Measurements from ENCODE around the gene S100A14.

S100A14 gene

DNA sequence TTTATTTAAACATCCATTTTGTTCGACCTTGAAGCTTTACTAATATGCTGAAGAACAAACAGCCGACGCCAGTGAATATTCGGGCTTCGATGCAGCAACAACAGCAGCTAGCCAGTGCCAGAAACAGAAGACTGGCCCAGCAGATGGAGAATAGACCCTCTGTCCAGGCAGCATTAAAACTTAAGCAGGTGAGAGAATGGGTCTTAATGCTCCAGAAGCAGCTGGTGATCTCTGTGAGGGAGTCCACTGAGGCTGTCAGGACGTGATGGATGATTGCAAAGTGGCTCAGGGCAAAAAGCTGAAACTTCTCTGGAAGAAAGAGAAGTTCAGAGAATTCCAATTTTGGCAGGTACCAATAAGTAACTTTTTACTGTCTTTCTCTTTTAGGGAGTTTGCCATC lies 22.1 kb upstream of the S100A14 start:
- DNase-seq = peak; percentile 5 to 17

DNA sequence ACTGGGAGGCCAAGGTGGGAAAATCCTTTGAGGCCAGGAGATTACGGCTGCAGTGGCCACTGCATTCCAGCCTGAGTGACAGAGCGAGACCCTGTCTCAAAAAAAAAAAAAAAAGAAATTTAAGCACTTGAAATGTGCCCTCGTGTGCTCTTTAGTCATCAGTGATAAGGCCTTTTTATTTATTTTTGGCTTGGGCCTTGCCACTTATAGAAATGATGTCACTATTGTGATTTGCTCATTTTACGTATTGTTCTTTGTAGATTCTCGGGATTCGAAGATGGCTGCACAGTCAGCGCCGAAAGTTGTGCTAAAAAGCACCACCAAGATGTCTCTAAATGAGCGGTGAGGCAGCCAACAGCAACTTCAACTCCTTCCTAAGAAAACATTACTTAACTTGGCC lies 20.2 kb upstream of the S100A14 start:
- no peak for DNase-seq

DNA sequence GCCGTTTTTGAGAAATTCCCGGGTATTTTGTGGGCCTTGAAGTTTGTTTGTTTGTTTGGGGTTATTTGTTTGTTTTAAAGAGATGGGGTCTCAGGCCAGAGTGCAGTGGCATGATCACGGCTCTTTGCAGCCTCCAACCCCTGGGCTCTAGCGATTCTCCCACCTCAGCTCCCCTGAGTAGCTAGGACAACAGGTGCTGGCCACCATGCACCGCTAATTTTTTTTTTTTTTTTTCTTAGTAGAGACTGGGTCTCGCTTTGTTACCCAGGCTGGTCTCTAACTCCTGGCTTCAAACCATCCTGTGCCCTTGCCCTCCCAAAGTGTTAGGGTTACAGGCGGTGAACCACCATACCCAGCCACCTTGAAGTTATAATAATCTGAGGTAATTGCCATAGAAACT lies 19.7 kb upstream of the S100A14 start:
- DNase-seq = no peak

DNA sequence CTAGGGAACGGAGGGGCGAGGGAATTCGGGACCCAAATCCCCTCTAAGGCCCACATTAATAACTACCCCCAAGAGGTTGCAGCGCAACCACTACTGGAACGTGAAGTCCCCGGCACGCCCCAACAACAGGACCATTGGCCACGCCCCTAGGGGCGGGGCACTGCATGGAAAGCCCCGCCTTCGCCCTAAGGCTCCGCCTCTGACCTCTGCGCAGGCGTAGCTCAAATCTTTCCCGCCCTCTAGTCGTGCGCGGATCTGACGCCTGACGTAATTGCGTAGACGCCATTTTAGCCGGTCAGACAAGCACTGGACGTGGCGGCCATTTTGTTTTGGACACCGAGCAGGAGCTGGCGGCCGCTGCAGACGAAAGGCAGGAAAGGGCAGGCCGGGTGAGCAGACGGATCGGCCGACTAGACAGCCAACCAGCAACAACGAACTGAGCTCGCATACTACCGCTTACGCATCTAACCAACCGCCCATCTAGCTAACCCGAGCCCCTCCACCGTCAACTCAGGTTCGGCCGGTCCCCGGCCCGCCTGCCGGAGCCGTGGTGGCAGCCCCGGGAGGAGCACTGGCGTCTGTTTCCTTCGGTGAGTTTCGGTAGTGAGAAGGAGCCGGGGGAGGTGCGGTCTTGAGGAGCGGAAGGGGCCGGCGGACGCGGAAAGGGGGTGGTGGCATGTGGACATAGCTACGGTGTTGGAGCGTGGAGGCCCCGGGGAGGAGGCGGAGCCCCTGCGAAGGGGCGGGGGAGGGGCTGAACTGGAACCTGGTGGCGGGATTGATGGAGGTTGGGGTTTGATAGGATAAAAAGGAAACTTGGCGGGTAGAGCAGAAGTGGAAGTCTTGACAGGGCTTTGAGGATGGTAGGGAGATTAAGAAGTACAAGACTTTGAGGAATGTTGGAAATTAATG lies 17.9 kb upstream of the S100A14 start, which contains the start of gene CHTOP:
Gene CHTOP (plus strand): TSS at position 313 of the 912 bp plus-strand sequence. CDS start 2,523 bp downstream, outside the sequence.
- DNase-seq = peak; percentile 84 to 95

DNA sequence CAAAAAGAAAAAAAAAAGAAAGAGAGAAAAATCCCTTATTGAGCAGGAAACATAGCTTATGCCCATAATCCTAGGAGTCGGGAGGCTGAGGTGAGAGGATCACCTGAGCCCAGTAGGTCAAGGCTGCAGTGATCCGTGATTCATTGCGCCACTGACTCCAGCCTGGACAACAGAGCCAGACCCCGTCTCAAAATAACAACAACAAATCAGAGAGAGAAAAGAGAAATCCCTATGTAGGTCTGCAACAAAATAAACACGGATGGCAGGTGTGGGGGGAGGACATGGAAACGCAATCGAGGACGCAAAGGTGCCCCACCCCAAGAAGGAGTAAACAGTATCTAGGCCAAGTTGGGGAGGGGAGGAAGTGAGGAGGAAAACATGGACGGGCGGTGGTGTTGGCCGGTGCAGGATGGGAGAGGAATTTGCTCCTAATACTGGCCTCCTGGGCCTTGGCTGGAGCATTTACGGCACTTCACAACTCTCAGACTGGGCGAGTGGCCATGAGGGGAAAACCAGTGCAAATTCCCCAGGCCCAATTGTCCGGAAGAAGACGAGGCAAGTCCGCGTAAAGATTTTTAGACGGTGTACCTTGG lies 17.1 kb upstream of the S100A14 start:
- DNase-seq = no peak

DNA sequence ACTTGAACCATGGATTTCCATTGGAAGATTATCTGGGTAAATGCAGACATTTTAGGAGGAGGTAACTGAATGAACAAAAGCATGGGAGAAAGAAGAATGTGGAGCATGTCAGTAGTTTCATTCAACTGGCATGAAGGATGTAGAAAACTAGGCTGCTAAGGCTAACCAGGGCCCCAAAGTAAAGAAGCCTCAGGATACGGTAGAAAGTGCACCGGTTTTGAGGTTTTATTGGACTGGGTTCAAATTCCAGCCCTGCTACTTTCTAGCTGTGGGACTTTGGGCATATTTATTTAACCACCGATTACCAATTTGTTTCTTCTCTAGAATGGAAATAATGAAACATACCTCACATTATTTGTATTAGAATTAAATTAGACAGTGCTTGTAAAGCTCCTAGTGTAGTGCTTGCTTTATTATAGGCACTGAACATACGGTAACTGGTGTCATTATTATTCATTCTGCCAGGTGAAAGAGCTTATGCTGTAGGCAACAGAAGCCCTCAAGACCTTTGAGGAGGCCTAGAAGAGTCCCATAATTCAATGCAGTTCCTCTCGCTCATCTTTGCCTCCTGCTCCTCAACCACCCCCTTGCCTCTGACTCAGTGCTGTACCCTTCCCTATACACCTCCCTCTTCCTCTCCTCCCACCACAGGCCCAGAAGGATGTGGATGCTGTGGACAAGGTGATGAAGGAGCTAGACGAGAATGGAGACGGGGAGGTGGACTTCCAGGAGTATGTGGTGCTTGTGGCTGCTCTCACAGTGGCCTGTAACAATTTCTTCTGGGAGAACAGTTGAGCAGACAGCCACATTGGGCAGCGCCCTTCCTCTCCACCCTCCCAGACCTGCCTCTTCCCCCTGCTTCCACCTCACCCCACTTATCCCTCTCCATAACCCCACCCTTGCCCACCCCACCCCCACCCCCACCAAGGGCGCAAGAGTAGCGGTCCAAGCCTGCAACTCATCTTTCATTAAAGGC lies 15.2 kb upstream of the S100A14 start:
- peak; percentile 60 to 85 for DNase-seq

DNA sequence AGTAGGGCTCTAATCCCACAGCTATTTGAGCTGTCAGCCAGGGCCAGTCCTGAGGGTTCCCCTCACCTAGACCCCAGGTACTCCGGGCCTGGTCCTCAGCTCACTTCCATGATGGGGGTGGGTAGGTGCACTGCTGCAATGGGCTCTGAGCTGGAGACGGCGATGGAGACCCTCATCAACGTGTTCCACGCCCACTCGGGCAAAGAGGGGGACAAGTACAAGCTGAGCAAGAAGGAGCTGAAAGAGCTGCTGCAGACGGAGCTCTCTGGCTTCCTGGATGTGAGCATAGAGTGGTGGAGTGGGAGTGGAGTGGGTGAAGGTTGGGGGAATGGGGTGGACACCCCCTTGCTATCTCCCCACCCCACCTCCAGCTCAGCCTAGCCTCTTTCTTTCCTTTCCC lies 14.3 kb upstream of the S100A14 start:
- DNase-seq = no peak

DNA sequence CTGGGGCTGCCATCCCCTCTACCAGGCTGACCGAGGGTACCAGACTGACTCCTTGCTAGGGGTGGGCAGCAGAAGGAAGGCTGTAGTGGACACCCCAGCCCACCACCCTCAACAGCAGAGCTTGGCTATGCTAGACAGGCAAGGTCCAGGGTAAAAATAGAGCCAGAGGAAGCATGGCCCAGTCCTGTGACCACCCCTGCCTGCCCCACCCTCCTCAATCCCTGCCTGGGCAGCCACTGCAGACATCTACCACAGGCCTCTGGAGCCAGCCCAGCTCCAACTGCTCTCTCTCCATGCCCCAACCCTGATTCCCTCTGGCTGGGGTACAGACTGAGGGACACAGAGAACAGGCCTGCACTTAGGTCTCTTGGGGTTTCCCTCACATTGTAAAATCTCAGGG lies 13.8 kb upstream of the S100A14 start:
- DNase-seq = peak in 1 of 2 experiments; percentile 37

DNA sequence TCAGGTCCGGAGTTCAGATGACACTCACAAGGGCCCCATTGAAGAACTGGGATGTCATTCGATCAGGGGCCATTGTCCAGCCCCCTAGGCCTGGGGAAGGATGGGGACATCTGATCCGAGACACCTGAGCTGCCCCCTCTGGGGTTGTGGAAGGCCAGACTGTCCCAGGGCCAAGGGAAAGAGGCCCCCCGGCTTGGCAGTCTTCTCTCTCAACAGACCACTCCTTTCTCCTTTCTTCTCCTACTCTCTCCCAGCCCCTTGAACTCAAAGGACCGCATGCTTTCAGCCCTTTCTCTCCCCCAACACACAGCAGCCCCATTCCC lies 13.2 kb upstream of the S100A14 start:
- no peak for DNase-seq

DNA sequence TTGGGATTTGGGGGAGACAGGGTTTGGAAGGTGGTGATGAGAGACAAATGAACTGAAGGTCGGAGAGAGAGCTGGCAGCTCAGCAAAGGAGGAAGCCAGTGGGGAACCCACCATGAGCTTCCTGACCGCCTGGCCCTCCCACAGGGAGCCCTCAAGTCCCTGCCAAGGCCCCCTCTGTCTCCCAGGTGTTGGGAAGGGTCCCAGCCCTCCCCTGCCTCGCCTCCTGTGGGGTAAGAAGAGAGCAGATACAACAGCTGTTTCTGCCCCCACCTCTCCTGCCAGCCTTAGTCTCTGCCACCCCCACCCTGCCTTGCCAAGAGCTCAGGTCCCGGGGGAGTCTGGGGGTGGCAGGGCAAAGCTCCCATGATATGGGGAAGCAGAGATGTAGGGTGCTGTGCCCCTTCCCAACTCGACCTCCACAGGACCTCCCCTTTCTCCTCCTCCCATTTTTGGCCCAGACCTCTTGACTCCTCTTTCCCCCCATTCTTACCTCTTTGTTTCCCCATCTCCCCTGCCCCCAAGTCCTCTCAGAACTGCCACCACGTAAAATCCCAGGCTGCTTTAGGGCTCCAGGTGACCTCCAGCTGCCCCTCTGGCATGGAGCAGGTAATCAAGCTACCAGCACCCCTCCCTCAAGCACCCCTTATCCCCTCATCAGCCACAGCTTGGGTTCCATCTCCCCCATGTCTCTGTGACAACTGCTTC lies 12.7 kb upstream of the S100A14 start:
- peak in 1 of 2 experiments; percentile 38 for DNase-seq

DNA sequence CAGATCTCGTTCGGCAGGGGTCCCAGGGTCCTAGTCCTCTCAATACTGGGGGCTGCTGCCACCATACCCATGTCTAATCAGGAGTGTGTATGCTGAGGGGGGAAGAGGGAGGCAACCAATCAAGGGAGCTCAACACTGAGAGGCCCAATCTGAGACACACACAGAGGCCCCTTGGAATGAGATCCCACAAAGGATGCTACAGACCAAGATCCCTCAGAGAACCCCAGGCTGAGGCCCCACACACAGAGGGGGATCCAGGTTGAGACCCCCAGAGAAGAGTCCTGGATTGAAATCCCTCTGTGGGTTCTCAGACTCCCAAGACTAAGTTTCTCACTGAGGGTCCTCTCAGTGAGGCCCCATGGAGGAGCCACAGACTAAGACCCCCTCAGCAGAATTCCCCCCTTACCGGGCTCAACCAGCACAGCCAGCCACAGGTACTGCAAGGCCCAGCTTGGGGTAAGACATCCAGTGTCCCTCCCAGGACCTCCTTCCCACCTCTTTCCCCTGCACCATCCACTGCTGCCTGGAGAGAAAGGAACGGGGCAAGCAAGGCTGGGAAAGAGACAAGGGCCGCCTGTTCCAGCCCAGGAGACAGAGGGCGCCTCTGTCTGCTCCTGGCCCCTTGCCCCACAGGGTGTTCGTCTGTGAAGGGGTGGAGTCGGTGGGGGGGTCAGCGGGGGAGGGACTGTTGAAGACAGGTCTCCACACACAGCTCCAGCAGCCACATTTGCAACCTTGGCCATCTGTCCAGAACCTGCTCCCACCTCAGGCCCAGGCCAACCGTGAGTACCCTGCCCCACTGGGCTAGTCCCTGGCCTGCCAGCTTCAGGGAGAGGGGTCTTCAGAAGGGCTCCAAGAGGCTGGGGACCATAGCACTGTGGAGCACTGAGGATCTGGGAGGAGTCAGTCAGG lies 11.8 kb upstream of the S100A14 start, which contains the start of gene S100A1:
Gene S100A1 (plus strand): TSS at position 720 of the 912 bp plus-strand sequence. CDS start 2,088 bp downstream, outside the sequence.
- DNase-seq = no peak

DNA sequence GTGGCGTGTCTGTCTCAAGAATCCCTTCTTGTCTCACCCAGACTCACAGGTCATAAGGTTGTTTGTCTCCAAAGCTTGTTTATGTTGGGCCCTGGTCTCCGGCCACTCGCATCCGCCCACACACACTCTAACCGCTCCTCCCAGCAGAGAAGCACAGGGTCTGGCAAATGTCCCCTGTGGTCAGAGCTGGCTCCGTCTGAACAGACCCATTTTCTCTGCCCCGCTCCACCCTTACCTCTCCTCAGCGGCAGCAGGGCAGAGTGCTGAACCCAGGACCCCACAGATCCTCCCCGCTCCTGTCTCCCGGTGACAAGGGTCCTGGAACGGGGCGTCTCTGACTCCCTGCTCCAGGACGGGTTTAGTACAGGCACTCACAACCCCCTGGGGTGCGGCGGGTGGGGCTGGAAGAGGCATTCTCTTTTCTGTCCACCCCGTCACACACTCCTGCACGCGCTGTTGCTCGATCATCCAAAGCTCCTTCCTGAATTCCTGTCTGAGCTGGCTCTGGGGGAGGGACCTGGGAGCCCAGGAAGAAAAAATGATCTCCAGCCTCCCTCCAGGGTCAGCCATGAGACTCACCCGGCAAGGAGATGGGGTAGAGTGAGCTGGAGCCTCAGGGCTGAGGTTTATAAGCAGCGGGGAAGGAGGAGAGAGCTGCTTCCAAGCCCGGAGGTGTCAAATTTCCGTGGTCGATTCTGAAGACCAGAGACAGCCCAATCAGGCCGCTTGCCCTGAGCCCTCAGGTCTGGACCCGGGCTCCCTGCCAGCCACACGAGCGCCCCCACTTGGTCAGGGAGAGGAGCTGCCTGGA lies 11.0 kb upstream of the S100A14 start, which contains the start of gene S100A13:
Gene S100A13 (minus strand): TSS at position 602 of the 811 bp plus-strand sequence. CDS start 1,033 bp downstream, outside the sequence.
- peak; percentile 63 to 85 for DNase-seq

DNA sequence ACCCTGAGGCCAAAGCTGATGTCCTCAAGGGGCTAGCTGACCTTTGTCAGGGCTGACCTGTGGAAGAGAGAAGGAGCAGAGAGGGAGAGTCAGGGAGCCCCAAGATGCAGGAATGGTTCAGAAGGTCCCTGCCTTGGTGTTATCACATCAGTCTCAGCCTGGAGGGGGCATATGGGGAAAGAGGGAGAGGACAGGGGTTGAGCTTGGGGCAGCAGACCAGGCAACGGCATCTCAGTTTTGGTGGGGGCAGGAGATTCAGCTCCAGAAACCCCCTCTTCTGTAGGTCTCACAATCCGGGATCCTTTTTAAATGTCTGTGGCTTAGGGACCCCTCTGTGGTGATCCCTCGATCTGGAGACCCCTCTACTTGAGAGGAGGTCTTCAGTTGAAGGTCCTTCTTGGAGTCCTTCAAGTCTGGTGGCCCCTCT lies 10.4 kb upstream of the S100A14 start:
- no peak for DNase-seq

DNA sequence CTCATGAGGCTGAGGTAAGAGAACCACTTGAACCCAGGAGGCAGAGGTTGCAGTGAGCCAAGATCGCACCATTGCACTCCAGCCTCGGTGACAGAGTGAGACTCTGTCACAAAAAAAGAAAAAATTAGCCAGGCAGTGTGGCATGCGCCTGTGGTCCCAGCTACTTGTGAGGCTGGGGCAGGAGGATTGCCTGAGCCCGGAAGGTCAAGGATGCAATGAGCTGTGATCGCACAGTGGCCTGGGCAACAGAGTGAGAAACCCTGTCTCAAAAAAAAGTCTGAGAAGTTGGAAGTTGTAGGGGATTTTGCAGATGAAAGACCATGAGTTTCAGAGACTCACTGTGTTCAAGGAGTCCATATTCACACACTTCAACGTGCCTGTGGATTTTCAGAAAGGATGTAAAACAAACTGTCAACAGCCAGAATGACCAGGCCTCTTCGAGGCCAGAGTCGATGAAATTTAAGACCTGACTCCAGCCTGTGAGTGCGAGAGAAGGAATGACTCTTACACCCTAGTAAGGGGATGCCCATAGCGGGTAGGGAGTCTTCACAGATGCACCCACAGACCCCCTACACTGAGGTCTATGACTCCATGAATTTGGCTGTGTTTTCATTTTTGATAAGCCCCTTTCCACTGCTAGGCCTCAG lies 9.0 kb upstream of the S100A14 start:
- no peak for DNase-seq

DNA sequence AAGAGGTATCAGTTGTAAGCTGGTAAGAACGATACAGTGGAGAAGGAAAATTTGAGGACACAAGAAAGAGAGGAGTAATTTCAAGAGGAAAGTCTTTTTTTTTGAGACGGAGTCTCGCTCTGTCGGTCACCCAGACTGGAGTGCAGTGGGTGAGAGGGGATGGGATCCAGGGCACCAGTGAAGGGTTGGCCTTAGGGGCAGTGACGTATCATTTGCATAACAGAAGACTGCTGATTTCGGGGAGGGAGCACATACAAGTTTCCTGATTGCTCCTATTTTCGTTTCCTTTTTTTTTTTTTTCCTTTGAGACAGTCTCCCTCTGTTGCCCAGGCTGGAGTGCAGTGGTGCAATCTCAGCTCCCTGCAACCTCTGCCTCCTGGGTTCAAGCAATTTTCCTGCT lies 7.0 kb upstream of the S100A14 start:
- no peak for DNase-seq

DNA sequence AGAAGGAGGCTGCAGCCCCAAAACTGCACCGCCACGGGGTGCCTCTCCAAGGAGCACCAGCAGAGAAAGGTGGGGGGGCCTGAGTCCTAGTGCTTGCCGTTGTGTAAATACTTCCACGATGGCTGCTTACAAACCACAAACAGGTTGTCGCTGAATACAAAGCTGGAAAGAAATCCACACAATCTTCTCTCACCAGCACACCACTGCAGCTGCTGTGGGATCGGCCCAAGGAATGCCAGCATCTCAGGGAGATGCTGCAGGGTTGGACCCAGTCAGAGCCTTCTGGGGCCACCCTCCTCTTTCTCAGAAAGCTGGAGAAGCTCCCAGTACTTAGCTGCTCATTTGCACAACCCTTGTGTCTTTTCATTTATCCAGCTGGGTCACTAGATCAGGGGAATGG lies 3.0 kb upstream of the S100A14 start:
- no peak for DNase-seq

DNA sequence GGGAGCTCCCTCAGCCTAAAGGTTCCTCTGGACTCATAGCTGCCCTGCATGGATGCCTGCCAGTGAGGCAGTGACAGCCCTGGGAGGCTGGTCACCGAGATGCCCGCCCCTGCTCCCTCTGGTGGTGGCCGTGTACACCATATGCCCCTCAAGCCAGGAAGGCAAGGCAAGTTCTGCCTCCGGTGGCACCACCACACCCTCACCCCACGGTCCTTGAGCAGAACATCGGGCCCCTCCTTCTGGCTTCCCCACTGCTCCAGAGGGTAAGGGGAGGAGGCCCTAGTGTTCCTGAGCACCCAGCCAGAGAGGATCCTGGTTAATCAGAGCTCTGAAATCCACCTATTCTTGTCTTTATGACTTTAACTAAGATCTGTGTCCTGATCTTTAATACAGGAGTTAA lies 1.5 kb upstream of the S100A14 start:
- peak; percentile 47 to 65 for DNase-seq

DNA sequence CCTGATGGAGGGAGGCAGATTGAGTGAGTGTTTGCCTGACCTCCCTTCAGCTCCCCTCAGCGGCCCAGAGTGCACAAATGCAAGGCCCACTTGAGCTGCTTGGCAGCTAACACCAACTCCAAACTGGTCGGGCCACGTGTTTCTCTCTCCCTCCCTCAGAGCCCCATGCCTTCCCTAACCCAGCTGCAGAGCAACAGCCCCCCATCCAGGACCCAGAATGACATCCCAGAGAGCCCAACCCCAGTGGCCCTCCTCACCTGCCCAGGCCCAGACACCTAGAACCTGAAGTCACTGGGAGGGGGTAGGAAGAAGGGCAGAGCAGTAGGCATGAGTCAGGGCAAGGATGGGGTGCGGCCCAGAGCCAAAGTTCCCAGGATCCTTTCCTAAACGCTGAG lies 789 bp upstream of the S100A14 start:
- no peak for DNase-seq

DNA sequence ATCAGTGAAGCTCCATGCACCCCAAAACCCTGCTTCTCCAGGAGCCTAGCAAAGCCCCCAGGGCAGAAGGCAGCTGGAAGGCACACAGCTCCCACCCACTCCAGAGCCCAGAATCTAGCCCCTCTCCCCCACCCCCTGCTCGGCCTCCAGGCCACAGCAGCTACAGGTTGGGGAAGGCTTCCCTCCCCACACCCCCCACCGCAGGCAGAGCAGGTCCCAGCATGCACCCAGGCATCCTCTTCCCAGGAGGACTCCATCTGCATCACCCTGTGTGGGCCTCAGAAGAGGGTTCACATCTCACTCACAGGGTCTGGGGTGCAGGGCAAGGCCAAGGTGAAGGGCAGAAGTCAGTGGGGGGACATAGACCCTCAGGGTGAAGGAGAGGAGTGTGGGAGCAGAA lies 719 bp downstream of the S100A14 start:
- DNase-seq = no peak

DNA sequence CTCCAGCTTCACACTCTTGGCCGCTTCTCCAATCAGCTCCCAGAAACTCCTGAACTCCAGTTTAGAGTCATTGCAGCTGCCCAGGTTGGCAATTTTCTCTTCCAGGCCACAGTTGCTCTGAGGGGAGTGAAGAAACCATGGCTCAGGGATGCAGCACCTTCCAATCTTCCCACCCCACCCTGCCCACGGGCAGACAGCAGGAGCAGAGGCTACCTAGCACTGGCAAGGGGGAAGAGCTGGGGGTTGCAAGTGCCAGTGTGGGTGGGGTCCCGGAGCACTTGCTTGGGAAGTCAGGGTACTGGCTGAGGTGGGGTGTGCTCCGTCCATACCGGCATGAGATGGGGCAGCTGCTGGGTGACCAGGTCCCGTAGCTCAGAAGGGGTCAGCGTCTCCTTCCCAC lies 1.2 kb downstream of the S100A14 start:
- DNase-seq = no peak
